ENCODE measurements around the gene GFOD2.

GFOD2 gene

DNA sequence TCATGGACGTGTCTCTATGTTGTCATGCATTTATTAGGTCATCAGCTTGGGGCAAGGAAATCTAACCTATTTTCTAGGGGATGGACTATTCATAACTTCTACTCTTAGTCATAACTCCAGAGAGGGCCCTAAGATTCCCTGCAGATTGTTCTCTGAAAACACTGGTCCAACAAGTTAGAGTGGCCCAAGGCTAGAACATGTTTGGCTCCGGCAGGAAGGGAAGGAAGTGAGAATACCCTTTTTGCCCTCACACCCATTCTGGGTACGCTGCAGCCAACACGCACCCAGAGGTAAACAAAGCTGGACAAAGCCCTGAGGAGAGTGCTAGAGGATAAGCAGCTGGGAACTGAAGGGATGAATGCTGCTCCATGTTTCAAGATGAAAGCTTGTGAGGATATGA, 42.6 kb downstream of the GFOD2 start:
- Histone ChIP-seq H3K27me3 (ENCODE audit: insufficient read depth, low read length, poor library complexity, severe bottlenecking) (no peaks in the 10 kb centered on the region), H3K79me2 (ENCODE audit: insufficient read depth, low read length) (no peaks in the 10 kb centered on the region), H3F3A (ENCODE audit: low read depth) (no peaks in the 10 kb centered on the region), H2AFZ (ENCODE audit: low read length) (no peak overlapping the region), H3K9ac (ENCODE audit: low read depth, low read length, poor library complexity, severe bottlenecking) (no peak overlapping the region), H3K4me2 (ENCODE audit: low read depth, low read length, poor library complexity, severe bottlenecking) (no peak overlapping the region), H4K20me1 (ENCODE audit: insufficient read depth, low read length, poor library complexity, severe bottlenecking) (no peaks in the 10 kb centered on the region), H3K4me1 (ENCODE audit: insufficient read depth, low read length, poor library complexity, severe bottlenecking) (no peaks in the 10 kb centered on the region), H3K36me3 (ENCODE audit: insufficient read depth, low read length) (peaks cover 4% of the 10 kb centered on the region; the same call in 1 of the 2 replicates), H3K9me2 (replicated peaks; ENCODE audit: low read depth, low read length) (no peaks in the 10 kb centered on the region), H3K4me3 (ENCODE audit: low read length, poor library complexity, severe bottlenecking) (no peak overlapping the region), H3K9me3 (ENCODE audit: insufficient read depth, low read depth, low read length) (no peaks in the 10 kb centered on the region)
- no peak for TF ChIP-seq EZH2phosphoT487 (IDR thresholded peaks at IDR 0.05; ENCODE audit: borderline replicate concordance)
- TF ChIP-seq, protein P1, sequence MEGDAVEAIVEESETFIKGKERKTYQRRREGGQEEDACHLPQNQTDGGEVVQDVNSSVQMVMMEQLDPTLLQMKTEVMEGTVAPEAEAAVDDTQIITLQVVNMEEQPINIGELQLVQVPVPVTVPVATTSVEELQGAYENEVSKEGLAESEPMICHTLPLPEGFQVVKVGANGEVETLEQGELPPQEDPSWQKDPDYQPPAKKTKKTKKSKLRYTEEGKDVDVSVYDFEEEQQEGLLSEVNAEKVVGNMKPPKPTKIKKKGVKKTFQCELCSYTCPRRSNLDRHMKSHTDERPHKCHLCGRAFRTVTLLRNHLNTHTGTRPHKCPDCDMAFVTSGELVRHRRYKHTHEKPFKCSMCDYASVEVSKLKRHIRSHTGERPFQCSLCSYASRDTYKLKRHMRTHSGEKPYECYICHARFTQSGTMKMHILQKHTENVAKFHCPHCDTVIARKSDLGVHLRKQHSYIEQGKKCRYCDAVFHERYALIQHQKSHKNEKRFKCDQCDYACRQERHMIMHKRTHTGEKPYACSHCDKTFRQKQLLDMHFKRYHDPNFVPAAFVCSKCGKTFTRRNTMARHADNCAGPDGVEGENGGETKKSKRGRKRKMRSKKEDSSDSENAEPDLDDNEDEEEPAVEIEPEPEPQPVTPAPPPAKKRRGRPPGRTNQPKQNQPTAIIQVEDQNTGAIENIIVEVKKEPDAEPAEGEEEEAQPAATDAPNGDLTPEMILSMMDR (conservative IDR thresholded peaks at IDR 0.05; ENCODE audit: low read length): no peak

DNA sequence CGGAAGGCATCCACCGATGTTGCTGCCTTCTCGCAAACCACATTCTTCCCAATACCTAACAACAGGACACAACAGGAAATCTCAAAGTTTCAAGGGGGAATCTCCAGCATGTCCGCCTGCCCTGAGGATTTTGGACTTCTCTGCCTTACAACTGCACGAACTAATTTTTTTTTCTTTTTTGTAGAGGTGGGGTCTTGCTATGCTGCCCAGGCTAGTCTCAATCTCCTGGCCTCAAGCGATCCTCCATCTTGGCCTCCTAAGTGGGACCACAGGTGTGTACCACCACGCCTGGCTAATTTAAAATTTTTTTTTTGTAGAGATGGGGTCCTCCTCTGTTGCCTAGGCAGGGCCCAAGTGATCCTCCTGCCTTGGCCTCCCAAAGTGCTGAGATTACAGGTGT, 43.1 kb downstream of the GFOD2 start:
- Histone ChIP-seq H3K4me2 (ENCODE audit: low read depth, low read length, poor library complexity, severe bottlenecking) (no peak overlapping the region), H2AFZ (ENCODE audit: low read length) (no peak overlapping the region), H3K79me2 (ENCODE audit: insufficient read depth, low read length) (no peaks in the 10 kb centered on the region), H4K20me1 (ENCODE audit: insufficient read depth, low read length, poor library complexity, severe bottlenecking) (no peaks in the 10 kb centered on the region), H3K36me3 (ENCODE audit: insufficient read depth, low read length) (peaks cover 3% of the 10 kb centered on the region; the same call in 1 of the 2 replicates), H3K9me2 (replicated peaks; ENCODE audit: low read depth, low read length) (no peaks in the 10 kb centered on the region), H3K4me1 (ENCODE audit: insufficient read depth, low read length, poor library complexity, severe bottlenecking) (no peaks in the 10 kb centered on the region), H3K9me3 (ENCODE audit: insufficient read depth, low read depth, low read length) (no peaks in the 10 kb centered on the region), H3K27me3 (ENCODE audit: insufficient read depth, low read length, poor library complexity, severe bottlenecking) (no peaks in the 10 kb centered on the region), H3F3A (ENCODE audit: low read depth) (no peaks in the 10 kb centered on the region), H3K4me3 (ENCODE audit: low read length, poor library complexity, severe bottlenecking) (no peak overlapping the region), H3K9ac (ENCODE audit: low read depth, low read length, poor library complexity, severe bottlenecking) (no peak overlapping the region)
- TF ChIP-seq EZH2phosphoT487 (IDR thresholded peaks at IDR 0.05; ENCODE audit: borderline replicate concordance): no peak
- TF ChIP-seq, protein P1 (conservative IDR thresholded peaks at IDR 0.05; ENCODE audit: low read length): no peak

DNA sequence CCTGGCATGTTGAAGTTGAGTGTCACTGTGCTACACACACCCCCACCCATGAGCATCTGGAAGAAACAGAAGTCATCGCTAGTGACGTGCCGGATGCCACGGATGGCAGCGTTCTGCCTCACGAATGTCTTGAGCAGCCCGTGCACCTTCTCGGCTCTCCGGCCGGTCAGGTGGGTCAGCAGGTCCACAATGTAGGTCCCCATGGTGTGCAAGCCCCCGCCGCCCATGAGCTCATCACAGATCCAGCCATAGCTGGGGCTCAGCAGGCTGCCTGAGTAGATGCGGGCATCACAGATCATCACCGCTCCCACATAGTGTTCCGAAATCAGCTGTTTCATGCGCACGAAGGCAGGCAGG, 43.6 kb downstream of the GFOD2 start:
- H3K36me3 ChIP-seq (ENCODE audit: insufficient read depth, low read length): no peaks in the 10 kb centered on the region; the same call in 1 of the 2 replicates

More for the DNA sequence above, 43.6 kb downstream of the GFOD2 start:
- Histone ChIP-seq H4K20me1 (ENCODE audit: insufficient read depth, low read length, poor library complexity, severe bottlenecking) (no peaks in the 10 kb centered on the region), H3K27me3 (ENCODE audit: insufficient read depth, low read length, poor library complexity, severe bottlenecking) (no peaks in the 10 kb centered on the region), H3K9me3 (ENCODE audit: insufficient read depth, low read depth, low read length) (no peaks in the 10 kb centered on the region), H3K4me3 (ENCODE audit: low read length, poor library complexity, severe bottlenecking) (no peak overlapping the region), H3K9me2 (replicated peaks; ENCODE audit: low read depth, low read length) (no peaks in the 10 kb centered on the region), H3K9ac (ENCODE audit: low read depth, low read length, poor library complexity, severe bottlenecking) (no peak overlapping the region), H3K4me2 (ENCODE audit: low read depth, low read length, poor library complexity, severe bottlenecking) (no peak overlapping the region), H3K4me1 (ENCODE audit: insufficient read depth, low read length, poor library complexity, severe bottlenecking) (no peaks in the 10 kb centered on the region), H3K79me2 (ENCODE audit: insufficient read depth, low read length) (no peaks in the 10 kb centered on the region), H2AFZ (ENCODE audit: low read length) (no peak overlapping the region), H3F3A (ENCODE audit: low read depth) (no peaks in the 10 kb centered on the region)
- no peak for TF ChIP-seq EZH2phosphoT487 (IDR thresholded peaks at IDR 0.05; ENCODE audit: borderline replicate concordance)
- TF ChIP-seq, protein P1 (conservative IDR thresholded peaks at IDR 0.05; ENCODE audit: low read length): no peak

Measured in Loucy (cell line).